ENCODE results near the gene HRK.

The HRK gene

DNA sequence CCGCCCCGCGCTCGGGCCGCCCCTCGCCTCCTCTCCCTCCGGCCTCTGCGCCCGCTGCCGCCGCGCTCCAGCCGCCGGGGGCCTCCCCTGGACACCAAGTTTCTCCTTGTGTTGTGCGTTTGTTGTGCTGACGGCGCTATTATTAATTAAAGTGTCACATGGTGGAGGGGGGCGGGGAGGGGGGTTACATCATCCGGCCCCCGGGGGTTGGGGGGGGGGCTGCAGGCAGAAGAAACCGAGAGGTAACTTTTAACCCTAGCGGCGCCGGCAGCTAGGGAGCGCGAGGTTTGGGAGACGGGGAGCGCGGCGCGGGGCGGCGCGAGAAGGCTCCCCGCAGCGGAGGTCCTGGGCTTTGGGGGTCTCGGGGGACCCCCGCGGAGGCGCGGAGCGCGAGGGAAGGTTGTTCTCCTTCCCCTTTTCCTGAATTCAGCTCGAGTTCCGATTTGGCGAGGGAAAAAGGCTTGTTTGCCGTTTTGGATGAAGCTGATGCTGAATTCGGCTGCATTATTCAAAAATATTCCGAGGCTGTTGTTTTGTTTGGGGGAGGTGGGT lies at the start of gene HRK:
Gene HRK (minus strand): TSS at position 117 of the 552 bp plus-strand sequence. CDS start 134 bp downstream, outside the sequence.
- no peak for DNase-seq

- peak in 1 of 3 donors; percentile 7 for DNase-seq
Observed at GRCh38 chr12:116929885-116930284, 48.6 kb upstream of the HRK start.

DNA sequence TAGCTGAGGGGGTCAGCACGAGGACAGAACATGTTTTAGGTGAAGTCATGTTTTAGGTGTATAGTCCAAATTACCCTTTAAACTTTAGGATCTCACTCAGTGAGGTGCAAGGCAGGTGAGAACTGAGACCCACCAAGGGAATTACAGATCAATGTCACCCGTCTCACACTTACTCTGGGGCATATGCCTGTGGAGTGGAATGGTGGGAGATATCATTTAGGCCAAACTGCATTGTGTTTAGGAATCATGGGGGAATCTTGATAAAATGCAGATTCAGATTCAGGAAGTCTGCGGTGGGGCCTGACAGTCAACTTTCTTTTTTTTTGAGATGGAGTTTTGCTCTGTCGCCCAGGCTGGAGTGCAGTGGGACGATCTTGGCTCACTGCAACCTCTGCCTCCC lies 47.3 kb upstream of the HRK start:
- no peak for DNase-seq

DNA sequence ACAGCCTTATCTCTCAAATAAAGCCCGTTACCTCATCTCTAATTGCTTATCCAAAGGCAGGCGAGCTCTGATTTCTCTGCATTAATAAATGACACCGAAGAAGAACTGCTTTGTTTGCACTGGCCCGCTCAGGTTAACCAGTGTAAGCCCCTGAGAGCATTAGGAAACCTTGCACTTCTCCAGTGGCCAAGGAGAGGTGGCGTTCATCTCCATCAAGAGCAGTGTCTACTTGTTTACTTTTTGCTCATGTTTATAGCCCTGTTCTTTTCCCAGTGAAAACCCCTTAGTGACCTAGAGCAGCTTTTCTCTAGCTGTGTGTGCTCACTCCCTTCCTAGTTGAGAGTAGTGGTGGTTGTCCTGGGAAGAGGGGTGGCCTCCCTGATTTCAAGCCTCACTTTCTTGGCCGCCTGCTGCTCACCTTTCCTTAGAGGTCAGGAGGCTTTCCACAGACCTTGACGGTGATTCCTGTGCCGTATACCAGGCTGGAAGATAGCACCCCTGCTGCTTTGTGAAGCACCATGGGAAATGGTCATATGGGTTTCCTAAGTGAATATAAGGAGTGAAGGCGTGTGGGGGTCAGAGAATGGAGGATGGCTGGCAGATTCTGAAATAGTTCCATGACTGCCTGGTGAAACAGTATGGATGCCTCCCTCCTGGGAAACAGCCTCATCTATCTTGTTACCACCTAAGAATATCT lies 46.2 kb upstream of the HRK start:
- DNase-seq: no peak

DNA sequence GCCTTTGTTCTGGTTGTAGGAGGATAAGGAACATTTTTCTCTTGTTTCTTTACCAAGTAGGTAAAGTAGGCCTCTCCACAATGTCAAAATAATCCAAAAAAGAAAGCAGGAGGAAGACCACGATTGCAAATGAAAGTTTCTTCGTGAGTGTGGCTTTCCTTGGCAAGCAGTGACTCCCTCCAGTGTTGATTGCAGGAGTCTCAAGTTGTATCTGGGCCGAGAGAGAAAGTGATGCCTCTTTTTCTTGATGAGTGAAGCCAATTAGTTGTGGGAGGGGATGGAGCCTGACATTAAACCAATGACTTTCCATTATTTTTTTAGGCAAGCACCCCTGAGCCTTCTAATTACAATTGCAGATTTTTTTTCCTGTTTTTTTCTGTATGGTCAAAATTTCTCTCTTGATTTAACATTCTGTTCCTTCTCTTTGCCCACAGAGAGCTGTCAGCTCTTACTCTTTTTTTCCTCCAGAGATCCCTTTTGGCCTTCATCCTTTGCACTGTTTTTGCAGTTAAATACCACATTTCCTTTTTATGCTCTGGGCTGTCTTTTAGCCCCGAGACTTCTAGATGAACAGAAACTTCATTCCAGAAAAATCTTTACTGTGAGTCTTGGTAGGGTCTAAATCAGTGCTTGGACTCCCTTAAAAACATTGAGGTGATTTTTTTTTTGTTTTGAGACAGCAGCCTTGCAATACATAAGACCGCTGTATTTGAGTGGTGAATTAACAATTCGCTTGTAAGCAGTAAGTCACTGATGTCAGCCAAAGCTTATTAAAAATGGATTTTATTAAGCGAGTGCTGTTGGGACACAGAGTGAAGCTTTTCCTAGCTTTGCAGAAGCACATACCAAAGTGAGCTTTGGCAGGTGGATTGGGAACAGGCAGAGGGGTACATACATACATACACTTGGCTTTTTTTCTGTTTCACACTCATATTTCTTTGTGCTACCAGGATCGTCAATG lies 45.3 kb upstream of the HRK start:
- no peak for DNase-seq

GRCh38 chr12:116924558-116925453 lies 43.6 kb upstream of the HRK start:
- peak in 1 of 3 donors; percentile 20 for DNase-seq

- no peak for DNase-seq
Observed at GRCh38 chr12:116922194-116922897, 41.1 kb upstream of the HRK start.

GRCh38 chr12:116920939-116921338 lies 39.7 kb upstream of the HRK start:
- no peak for DNase-seq

DNA sequence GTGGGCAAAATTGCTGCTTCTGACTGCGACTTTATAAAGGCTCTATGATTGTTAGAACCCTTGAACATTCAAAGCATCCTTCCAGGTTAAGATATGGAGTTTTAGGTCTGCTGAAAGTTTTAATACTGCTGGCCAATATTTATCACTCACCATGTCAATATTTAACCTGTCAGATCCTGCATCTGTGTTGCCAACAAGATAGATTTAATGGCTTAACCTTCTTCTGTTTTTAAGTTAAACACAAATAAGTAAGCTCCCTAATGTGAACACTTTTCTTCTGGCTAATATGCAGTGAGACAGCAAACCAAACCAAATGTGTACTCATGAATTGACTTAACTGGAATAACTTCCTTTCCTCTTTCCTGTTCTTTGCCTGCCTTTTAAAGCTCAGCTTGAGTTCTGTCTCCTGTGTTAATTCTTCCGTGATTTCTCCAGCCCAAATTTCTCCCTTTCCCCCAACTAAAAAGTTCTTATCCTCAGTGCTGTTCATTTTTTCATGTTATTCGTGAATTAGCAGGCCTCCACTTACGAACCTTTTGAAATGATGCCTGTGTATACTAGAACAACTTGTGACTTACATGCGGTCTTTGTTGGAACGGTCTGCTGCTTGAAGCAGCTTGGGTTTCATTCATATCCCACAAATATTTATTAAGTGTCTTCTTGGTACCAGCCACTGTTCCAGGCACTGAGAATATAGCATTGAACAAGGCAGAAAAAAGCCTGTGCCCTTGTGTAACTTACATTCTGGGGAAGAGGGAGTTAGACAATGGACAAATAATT lies 38.7 kb upstream of the HRK start:
- DNase-seq: no peak

- DNase-seq: no peak
Observed at GRCh38 chr12:116919247-116919661, 38.0 kb upstream of the HRK start.

DNA sequence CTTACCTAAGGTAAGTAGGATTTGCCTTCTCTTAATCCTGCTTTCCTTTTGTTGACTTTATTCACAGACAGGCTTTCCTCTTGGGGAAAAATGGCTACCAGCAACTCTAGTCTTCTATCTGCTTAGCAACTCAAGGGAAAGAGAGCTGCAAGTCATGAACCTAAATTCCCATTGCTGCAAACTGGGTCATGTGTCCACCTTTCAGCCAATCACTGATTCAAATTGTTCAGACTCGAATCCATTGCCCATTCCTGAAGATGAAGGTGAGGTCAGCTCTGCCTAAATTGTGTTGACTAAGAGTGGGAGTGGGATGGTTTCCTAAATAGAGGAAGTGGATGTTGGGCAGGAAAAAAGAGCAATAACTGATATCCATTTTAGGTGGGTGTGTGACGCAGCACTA lies 37.2 kb upstream of the HRK start:
- peak; percentile 11 to 34 (median 22) for DNase-seq

DNA sequence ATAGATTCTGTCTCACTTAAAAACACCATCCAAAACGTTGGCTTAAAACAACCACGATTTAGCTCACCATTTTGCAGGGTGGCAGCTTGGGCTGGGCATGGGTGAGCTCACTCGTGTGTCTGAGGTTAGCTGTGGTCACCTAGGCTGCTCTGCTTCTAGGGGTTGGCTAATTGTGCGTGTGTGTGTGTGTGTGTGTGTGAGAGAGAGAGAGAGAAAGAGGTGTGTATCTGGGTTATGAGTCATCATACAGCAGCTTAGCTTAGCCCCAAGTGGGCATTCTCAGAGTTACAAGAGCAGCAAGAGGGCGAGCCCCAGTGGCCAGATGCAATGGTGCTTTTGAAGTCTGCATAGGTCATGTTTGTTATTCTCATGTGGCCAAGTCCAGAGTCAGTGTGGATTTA lies 35.5 kb upstream of the HRK start:
- peak in 2 of 3 donors; percentile 7 to 66 for DNase-seq

DNA sequence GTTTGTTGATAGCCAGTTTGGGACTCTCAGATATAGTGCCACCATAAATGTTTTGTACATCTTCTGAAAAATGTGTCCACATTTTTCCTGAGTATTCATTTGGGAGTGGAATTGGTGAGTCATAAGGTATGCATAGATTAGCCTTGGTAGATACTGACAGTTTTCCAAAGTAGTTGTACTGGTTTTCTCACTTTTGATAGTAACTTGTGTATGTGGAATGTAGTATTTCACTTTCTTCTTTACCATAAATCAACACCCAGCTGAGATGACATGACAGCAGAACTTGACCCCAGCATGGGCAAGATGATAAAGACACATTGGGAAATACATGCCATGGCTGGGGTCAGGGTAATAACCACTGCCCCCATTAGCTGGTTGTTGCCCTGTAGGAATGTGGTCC lies 34.9 kb upstream of the HRK start:
- DNase-seq: no peak

- no peak for DNase-seq
Observed at GRCh38 chr12:116915326-116915725, 34.1 kb upstream of the HRK start.

DNA sequence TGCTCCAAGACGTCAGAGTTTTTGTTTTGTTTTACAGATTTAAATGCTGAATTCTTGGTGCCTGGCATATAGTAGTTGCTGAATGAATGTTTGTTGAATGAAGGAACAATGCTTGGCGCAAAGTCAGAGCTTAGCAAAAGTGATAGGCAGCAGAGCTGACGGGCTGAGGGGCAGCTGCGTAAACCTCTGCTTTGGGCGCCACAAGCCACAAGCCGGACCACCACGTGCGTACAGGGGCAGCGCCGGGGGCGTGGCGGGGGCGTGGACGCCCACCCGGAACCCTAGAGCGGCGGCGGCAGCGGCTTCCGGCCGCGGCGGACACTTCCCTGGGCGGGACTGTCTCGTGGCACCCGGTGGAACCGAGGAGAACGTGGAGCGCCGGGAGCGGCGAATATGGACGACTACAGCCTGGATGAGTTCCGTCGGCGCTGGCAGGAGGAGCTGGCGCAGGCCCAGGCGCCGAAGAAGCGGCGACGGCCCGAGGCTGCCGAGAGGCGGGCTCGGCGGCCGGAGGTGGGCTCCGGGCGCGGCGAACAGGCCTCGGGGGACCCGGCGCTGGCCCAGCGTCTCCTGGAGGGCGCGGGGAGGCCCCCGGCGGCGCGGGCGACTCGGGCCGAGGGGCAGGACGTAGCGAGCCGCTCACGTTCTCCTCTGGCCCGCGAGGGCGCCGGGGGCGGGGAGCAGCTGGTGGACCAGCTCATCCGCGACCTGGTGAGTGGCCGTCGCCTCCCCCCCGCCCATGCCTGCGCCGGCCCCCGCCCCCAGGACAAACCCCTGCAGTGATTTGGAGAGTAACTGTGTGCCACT lies 29.6 kb upstream of the HRK start, which contains the start of gene FBXW8:
Gene FBXW8 (plus strand): TSS at position 306 of the 807 bp plus-strand sequence. CDS start 88 bp downstream, at position 394.
- DNase-seq: peak; percentile 68 to 84 (median 69)

DNA sequence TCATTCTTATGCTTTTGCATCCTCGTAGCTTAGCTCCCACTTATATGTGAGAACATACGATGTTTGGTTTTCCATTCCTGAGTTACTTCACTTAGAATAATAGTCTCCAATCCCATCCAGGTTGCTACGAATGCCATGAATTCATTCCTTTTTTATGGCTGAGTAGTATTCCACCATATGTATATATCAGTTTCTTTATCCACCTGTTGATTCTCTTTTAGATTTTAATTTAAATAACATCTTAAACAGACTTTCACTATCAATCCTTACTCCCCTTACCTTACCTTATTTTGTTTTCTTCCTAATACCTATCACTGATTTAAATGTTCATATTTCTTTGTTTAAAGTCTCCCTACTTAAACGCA lies 29.0 kb upstream of the HRK start:
- DNase-seq: no peak

DNA sequence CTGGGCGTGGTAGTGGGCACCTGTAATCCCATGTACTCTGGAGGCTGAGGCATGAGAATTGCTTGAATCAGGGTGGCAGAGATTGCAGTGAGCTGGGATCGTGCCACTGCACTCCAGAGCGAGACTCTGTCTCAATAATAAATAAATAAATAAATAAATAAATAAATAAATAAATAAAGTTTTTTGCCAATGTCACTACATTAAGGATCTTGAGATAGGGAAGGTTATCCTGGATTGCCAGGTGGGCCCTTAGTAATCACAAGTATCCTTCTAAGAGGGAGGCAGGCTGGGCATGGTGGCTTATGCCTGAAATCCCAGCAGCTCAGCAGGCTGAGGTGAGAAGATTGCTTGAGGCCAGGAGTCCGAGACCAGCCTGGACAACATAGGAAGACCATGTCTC lies 25.0 kb upstream of the HRK start:
- no peak for DNase-seq

DNA sequence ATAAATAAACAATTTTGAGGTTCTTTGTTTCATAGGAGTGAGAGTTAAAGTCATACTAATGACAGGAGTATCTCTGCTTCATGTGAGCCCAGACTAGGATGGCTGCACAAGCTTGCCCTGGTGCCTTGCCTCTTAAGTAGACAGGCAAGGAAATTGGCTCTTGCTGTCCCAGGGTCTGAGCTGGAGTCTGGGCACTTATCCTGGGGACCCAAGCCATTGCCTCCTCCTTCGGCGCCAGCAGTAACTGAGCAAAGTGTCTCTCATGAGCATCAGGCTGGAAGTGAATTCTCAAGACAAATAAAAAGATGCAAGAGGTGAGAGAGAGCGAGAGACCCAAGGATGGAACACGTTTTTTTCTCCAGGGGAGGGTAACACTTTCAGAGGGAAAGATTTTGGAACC lies 22.6 kb upstream of the HRK start:
- DNase-seq: no peak

DNA sequence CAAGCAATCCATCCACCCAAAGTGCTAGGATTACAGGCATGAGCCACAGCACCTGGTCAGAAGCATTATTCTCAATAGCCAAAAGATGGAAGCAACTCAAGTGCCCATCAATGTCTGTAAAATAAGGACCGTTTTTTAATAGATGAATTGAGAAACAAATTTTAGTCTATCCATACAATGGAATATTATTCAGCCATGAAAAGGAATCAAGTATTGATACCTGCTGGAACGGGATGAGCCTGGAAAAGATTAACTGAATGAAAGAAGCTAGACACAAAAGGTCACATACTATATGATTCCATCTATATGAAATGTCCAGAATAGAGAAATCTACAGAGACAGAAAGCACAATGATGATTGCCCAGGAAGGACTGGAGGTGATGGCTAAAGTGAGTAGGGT lies 20.4 kb upstream of the HRK start:
- DNase-seq: no peak

- no peak for DNase-seq
Observed at GRCh38 chr12:116898669-116899068, 17.4 kb upstream of the HRK start.
